ENCODE measurements around the gene GMDS. TPM values are rescaled to one million over a fixed set of nuclear protein-coding genes. Genes with fewer than 3 reads are reported as not detected.

GMDS gene
- total and polyA plus RNA-seq, 5 experiments from 2014 or later: 11.4 to 25.0 (median 22.3) TPM

DNA sequence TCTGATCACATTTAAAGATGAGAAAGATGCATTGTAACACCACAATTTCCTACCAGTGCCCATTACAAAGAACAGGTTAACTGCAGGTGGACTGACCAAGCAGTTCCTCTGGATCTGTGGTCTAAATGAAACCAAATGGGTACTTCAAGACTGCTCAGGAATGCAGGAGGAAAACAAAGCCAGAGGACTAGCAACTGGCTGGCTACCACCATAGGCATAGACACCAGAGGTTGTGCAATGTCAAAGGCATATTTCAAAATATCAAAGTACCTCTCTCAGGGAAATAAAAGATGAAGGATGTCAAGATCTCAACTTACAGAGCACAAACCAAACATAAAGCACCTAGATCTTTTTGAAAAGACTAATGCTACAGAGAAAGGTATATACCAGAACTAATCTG lies 65.5 kb downstream of the GMDS start:
- ATAC-seq (no peak), DNase-seq (no peak)
- POLR2A ChIA-PET: no interaction called here
- H3K9me3 Mint-ChIP-seq: peaks cover 1 to 22% (median 13%) of the 10 kb centered on the region in 9 donors
- no peak overlapping the region for H3K4me3 Mint-ChIP-seq
- peaks cover 6 to 22% (median 17%) of the 10 kb centered on the region in 3 donors for H3K36me3 Mint-ChIP-seq
- H3K27me3 Mint-ChIP-seq: no peaks in the 10 kb centered on the region
- H3K4me1 Mint-ChIP-seq: peaks cover 10 to 30% (median 22%) of the 10 kb centered on the region in 4 donors
- no peak overlapping the region for H3K27ac Mint-ChIP-seq

DNA sequence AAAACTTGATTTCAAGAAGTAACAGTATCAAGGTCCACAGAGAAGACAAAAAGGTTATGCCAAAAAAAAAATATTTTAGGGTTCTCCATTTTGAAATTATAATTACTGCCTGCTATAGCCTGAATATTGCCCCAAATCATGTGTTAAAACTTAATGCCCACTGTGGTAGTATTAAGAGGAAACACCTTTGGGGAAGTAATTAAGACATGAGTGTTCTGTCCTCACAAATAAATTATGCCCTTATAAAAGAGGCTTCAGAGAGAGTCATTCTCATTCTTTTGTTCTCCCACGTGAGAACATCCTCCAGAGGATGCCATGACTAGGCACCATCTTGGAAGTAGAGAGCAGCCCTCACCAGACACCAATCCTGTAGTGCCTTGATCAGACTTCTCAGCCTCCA lies 66.2 kb downstream of the GMDS start:
- Mint-ChIP-seq H3K9me3 (peaks cover 1 to 22% (median 13%) of the 10 kb centered on the region in 9 donors), H3K36me3 (peaks cover 6 to 22% (median 17%) of the 10 kb centered on the region in 3 donors), H3K27me3 (no peaks in the 10 kb centered on the region), H3K4me3 (no peak overlapping the region), H3K4me1 (peaks cover 10 to 30% (median 24%) of the 10 kb centered on the region in 4 donors), H3K27ac (no peak overlapping the region)
- ATAC-seq (no peak), DNase-seq (no peak)
- POLR2A ChIA-PET: no interaction called here

DNA sequence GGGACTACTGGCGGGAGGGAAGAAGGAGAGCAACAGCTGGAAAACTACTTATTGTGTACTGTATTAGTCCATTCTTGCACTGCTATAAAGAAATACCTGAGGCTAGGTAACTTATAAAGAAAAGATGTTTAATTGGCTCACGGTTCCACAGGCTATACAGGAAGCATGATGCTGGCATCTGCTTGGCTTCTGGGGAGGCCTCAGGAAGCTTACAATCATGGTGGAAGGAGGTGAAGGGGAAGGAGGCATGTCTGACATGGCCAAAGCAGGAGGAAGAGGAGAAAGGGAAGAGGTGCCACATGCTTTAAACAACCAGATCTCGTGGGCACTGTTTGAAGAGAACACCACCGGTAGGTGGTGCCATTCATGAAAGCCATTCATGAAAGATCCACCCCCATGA lies 67.3 kb downstream of the GMDS start:
- H3K4me3 Mint-ChIP-seq: no peak overlapping the region
- H3K36me3 Mint-ChIP-seq: peaks cover 6 to 22% (median 17%) of the 10 kb centered on the region in 3 donors
- H3K27ac Mint-ChIP-seq: no peak overlapping the region
- no peak for DNase-seq
- ATAC-seq: no peak
- peaks cover 1 to 22% (median 13%) of the 10 kb centered on the region in 9 donors for H3K9me3 Mint-ChIP-seq
- H3K27me3 Mint-ChIP-seq: no peaks in the 10 kb centered on the region
- peaks cover 17 to 35% (median 30%) of the 10 kb centered on the region in 4 donors for H3K4me1 Mint-ChIP-seq
- POLR2A ChIA-PET: no interaction called here

DNA sequence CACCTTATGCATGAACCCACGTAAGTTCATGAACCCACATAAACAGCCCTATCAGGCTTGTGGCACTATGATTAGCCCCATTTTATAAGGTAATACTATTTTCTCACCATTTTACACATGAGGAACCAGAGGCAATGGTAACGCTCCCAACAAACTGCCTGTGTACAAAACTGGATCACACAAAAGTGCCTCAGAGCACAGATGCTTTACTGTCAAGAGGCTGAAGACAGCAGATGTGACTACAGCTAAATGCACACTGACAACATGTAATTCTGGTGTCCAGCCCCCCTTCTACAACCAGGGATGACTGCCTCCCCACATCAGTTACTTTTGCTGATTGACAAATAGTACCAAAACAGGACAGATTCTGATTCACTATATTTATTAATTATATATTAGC lies 69.6 kb downstream of the GMDS start:
- ATAC-seq (no peak), DNase-seq (no peak)
- H3K27ac Mint-ChIP-seq: no peak overlapping the region
- H3K9me3 Mint-ChIP-seq: peaks cover 1 to 22% (median 13%) of the 10 kb centered on the region in 9 donors
- POLR2A ChIA-PET: no interaction called here
- no peak overlapping the region for H3K4me3 Mint-ChIP-seq
- H3K36me3 Mint-ChIP-seq: peaks cover 6 to 18% (median 17%) of the 10 kb centered on the region in 3 donors
- no peaks in the 10 kb centered on the region for H3K27me3 Mint-ChIP-seq
- H3K4me1 Mint-ChIP-seq: peaks cover 23 to 43% (median 32%) of the 10 kb centered on the region in 4 donors

DNA sequence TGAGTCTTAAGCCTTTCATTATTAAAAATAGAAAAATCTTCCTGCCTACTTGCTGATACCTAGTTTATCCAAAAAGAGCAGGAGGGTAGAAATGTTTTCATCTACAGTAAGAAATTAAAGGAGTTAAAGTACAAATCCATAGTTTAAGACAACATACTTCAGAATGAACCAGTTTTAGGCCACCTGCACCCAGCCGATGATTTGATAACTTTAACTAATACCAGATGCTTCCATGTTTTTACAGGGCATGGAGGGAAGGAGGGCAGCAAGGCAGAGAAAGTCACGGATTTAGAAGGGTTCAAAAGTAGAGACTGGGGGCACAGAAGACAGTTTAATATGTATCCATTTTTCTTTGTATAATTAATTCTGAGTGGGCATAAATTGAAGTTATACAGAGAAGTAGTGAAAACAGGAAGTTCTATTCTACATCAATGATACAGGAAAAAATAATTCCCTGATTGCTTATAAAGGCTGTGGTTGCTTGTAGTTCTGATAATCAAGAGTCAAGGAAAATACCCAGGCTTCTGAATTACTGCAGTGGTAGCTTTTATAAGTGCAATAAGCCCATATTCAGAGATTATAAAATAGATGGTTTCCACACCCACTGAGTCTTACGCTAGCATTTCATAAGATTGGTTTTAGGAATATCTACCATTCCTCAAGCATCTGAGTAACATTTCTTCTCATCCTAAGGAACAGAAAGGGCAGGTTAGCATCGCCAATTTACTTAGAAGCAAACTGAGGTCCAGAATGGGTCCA lies 72.0 kb downstream of the GMDS start:
- DNase-seq (no peak), ATAC-seq (no peak)
- peak overlapping the region in 1 of 10 donors; percentile 27 for H3K27ac Mint-ChIP-seq
- H3K36me3 Mint-ChIP-seq: peaks cover 6 to 17% (median 14%) of the 10 kb centered on the region in 3 donors
- POLR2A ChIA-PET: no interaction called here
- peaks cover 23 to 43% (median 32%) of the 10 kb centered on the region in 4 donors for H3K4me1 Mint-ChIP-seq
- no peaks in the 10 kb centered on the region for H3K27me3 Mint-ChIP-seq
- peaks cover 0 to 16% (median 10%) of the 10 kb centered on the region in 9 donors for H3K9me3 Mint-ChIP-seq
- H3K4me3 Mint-ChIP-seq: no peak overlapping the region

DNA sequence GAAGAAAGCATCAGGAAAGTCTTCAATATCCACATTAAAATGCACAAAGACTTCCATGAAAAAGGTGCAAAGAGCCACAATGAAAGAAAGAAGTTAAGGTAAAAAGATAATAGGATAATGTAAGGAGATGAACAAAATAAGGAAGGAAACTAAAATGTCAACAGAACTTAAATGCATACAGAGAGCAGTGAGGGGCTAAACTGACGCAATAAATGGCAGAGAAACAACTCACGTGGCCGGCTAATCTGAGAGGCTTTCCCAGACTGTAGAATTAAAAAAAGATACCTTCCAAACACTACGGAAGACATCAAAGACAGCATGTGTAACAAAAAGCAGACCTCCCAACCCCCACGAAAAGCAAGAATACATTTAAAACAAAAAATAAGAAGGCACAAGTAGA lies 73.7 kb downstream of the GMDS start:
- Mint-ChIP-seq H3K27me3 (no peaks in the 10 kb centered on the region), H3K4me1 (peaks cover 16 to 36% (median 25%) of the 10 kb centered on the region in 4 donors), H3K36me3 (peaks cover 0 to 8% (median 1%) of the 10 kb centered on the region in 3 donors), H3K9me3 (peaks cover 0 to 1% (median 0%) of the 10 kb centered on the region in 9 donors), H3K27ac (peak overlapping the region in 1 of 10 donors; percentile 18), H3K4me3 (no peak overlapping the region)
- no peak for DNase-seq
- no peak for ATAC-seq
- POLR2A ChIA-PET: no interaction called here

DNA sequence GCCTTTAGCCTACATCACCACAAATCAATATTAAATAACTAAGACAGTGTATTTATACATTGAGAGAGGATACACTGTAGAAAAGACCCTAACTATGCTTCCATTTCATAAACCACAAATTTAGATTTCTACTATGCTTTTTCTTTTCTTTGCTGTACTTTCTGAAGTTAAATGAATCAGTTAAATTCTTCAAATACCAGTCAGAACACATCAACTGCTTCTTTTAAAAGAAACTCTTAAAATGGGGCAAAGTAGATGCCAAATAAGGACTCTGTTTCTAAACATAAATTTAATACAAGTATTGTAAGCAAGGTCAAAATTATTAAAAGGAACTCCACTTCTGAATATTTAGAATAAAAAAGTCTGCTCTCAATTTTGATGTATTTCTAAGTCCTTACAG lies 76.9 kb downstream of the GMDS start:
- no peaks in the 10 kb centered on the region for H3K27me3 Mint-ChIP-seq
- H3K4me1 Mint-ChIP-seq: peaks cover 13 to 31% (median 17%) of the 10 kb centered on the region in 4 donors
- DNase-seq (no peak), ATAC-seq (no peak)
- H3K36me3 Mint-ChIP-seq: peaks cover 0 to 8% (median 0%) of the 10 kb centered on the region in 3 donors
- H3K9me3 Mint-ChIP-seq: peaks cover 0 to 9% (median 4%) of the 10 kb centered on the region in 9 donors
- no peak overlapping the region for H3K4me3 Mint-ChIP-seq
- H3K27ac Mint-ChIP-seq: no peak overlapping the region
- POLR2A ChIA-PET: no interaction called here

DNA sequence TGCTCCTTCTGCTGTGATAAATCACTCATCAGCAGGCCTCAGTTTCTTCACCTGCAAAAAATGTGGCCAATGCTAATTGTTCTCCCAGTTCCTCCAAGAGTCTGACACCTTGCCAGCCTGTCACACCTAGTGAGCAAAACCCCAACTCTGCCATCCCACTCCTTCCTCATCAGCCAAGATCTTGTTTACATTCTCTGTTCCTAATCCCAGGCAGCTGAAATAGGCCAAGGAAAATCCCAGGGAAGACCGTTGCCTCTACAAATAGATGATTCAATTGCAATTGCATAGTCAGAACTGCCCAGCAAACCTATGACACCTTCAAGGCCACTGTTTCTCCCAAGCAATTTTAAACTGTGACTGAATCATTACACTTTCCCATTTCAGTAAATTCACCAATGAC lies 78.7 kb downstream of the GMDS start:
- peaks cover 0 to 10% (median 7%) of the 10 kb centered on the region in 9 donors for H3K9me3 Mint-ChIP-seq
- H3K27me3 Mint-ChIP-seq: no peaks in the 10 kb centered on the region
- POLR2A ChIA-PET: no interaction called here
- peaks cover 0 to 8% (median 0%) of the 10 kb centered on the region in 3 donors for H3K36me3 Mint-ChIP-seq
- no peak overlapping the region for H3K4me3 Mint-ChIP-seq
- H3K4me1 Mint-ChIP-seq: peaks cover 17 to 36% (median 20%) of the 10 kb centered on the region in 4 donors
- no peak for DNase-seq
- H3K27ac Mint-ChIP-seq: no peak overlapping the region
- no peak for ATAC-seq

DNA sequence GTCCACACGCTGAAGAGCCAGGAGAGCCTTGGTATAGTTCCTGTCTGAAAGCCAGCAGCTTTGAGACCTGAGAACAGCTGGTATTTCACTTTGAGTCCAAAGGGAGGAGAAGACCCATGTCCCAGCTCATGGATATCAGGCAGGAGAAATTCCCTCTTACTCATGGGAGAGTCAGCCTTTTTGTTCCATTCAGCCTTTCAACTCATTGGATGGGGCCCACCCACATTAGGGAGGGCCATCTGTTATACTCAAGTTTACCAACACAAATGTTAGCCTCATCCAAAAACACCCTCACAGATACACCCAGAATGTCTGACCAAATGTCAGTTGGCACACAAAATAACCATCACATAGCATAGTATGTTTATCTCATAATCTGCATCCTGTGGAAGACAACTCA lies 80.1 kb downstream of the GMDS start:
- no peak overlapping the region for H3K27ac Mint-ChIP-seq
- peaks cover 0 to 10% (median 7%) of the 10 kb centered on the region in 9 donors for H3K9me3 Mint-ChIP-seq
- POLR2A ChIA-PET: no interaction called here
- no peaks in the 10 kb centered on the region for H3K27me3 Mint-ChIP-seq
- H3K36me3 Mint-ChIP-seq: peaks cover 0 to 6% (median 0%) of the 10 kb centered on the region in 3 donors
- H3K4me1 Mint-ChIP-seq: peaks cover 17 to 39% (median 22%) of the 10 kb centered on the region in 4 donors
- H3K4me3 Mint-ChIP-seq: no peak overlapping the region
- DNase-seq: no peak
- no peak for ATAC-seq

DNA sequence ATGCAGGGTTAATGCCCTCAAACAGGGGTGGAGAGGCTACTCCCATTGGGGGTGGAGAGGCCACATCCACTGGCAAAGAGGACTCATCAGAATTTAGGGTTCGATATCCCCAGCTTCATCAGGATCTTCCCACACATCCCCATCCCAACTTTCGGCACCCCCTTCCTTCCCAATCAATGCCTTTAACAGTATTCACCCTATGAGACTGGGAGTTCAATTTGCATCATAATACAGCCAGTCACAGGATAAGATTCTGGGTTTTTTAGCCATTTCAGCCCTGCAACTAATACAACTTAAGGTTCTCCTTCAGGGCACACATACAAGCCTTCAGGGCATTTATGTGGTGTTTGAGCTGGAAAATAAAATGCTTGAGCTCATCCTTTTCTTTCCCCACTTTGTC lies 80.9 kb downstream of the GMDS start:
- no peak for ATAC-seq
- no peak for DNase-seq
- H3K36me3 Mint-ChIP-seq: peaks cover 0 to 6% (median 0%) of the 10 kb centered on the region in 3 donors
- H3K4me3 Mint-ChIP-seq: no peak overlapping the region
- no peaks in the 10 kb centered on the region for H3K27me3 Mint-ChIP-seq
- H3K9me3 Mint-ChIP-seq: peaks cover 0 to 10% (median 7%) of the 10 kb centered on the region in 9 donors
- no peak overlapping the region for H3K27ac Mint-ChIP-seq
- POLR2A ChIA-PET: no interaction called here
- H3K4me1 Mint-ChIP-seq: peaks cover 17 to 39% (median 22%) of the 10 kb centered on the region in 4 donors

DNA sequence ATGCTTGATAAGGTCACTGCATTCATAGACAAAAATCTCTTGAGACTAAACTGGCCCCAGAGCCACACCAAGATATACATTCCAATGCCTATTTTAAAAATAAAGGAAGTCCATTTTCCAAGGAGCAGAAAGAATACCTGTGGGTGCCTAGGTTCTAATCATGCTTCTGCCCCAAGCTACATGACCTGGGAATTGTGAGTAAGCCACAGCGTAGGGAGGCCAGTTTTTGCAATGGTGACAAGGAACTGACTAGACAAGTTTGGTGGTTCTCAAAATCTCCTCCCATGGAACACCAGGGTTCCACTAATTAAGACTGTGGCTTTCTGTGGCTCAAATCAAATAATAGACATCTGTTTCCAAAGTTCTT lies 83.3 kb downstream of the GMDS start:
- Mint-ChIP-seq H3K4me3 (no peak overlapping the region), H3K9me3 (peaks cover 0 to 10% (median 7%) of the 10 kb centered on the region in 9 donors), H3K27ac (no peak overlapping the region), H3K4me1 (peaks cover 24 to 59% (median 40%) of the 10 kb centered on the region in 4 donors), H3K27me3 (no peaks in the 10 kb centered on the region), H3K36me3 (no peaks in the 10 kb centered on the region)
- DNase-seq (no peak), ATAC-seq (no peak)
- POLR2A ChIA-PET: no interaction called here

DNA sequence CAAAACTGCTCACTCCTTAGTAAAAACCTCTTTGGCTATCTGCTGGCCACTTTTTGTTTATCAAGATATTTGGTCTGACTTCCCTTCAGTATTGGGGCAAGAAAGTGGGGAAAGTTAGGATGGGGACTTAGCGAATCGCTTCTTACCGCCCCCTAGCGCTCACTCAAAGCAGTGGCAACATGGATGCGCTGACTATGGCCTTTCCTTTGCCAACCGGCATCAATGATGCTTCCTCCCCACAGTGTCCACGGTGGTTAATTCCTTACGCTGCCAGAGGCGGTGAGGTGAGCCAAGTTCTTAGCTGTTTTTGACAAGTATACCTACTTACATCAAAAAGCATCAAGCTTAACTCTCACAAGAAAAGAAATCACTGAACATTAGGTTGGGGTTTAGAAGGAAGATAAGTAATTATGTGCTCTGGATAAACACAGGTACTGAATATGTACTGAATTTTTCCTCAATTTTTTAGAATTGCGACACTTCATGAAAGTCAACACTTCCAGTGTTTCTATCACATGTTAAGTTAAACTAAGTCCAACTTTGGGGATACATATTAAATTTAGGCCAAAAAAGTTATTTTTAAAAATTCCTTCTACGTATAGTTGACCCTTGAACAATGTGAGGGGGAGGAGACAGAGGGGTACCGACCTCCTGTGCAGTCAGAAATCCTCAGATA lies 86.7 kb downstream of the GMDS start:
- POLR2A ChIA-PET: no interaction called here
- peaks cover 19 to 49% (median 40%) of the 10 kb centered on the region in 4 donors for H3K4me1 Mint-ChIP-seq
- ATAC-seq: peak in 1 of 2 donors; percentile 29
- peak in 1 of 10 donors; percentile 7 for DNase-seq
- peaks cover 0 to 6% (median 0%) of the 10 kb centered on the region in 9 donors for H3K9me3 Mint-ChIP-seq
- H3K27me3 Mint-ChIP-seq: no peaks in the 10 kb centered on the region
- peak overlapping the region in 1 of 10 donors; percentile 24 for H3K4me3 Mint-ChIP-seq
- H3K36me3 Mint-ChIP-seq: no peaks in the 10 kb centered on the region
- H3K27ac Mint-ChIP-seq: no peak overlapping the region

Measured in naive thymus-derived CD8-positive, alpha-beta T cell (primary cell).